Measurements from ENCODE around the gene SPATS2. TPM values are rescaled to one million over a fixed set of nuclear protein-coding genes. Genes with fewer than 3 reads are reported as not detected.

SPATS2 gene
- total and polyA plus RNA-seq, 2 donors (not counting 1 experiment from before 2014, with no cell fraction given) = 11.3 to 21.5 TPM

DNA sequence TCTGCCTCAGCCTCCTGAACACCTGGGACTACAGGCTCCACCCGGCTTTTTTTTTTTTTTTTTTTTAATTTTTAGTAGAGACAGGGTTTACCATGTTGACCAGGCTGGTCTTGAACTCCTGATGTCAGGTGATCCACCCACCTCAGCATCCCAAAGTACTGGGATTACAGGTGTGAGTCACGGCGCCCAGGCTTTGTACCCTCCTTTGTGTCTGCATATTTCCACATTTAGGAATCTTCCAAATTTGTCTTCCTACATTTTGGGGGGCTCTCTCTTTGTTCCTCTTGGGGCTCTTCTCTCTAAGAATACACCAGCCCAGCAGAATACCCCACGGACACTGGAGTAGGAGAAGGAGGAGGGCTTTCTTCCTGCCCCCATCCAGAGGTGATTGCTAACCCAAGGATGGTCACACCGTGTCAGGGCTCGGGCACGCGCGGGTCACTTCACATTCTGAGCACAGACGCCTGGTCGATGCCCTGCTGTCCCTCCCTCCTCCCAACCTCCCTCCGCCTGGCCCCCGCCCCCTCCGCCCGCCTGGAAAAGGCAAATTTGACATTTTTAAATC is 22.7 kb upstream of the SPATS2 start:
- peak overlapping the region; percentile 11 for H3K27ac Mint-ChIP-seq
- Histone ChIP-seq H4K20me1 (ENCODE audit: control insufficient read depth, insufficient read depth, low read length, poor library complexity, severe bottlenecking) (peaks cover 24% of the 10 kb centered on the region), H3K27me3 (replicated peaks in 1 of 4; ENCODE audit: control extremely low read depth in 1 of 4, control insufficient read depth in 3 of 4, insufficient read depth in 4 of 4, low read length in 3 of 4) (peaks cover 0 to 90% (median 56%) of the 10 kb centered on the region in 4 experiments), H3K27ac (ENCODE audit: low read length in 2 of 2) (no peak overlapping the region), H3K9me3 (ENCODE audit: control extremely low read depth in 1 of 3, control insufficient read depth in 2 of 3, insufficient read depth in 1 of 3, low read length in 2 of 3) (peaks cover 0 to 35% (median 0%) of the 10 kb centered on the region in 3 donors), H3K4me3 (ENCODE audit: control extremely low read depth in 1 of 5, extremely low read depth in 1 of 5, insufficient read depth in 1 of 5, low read depth in 2 of 5, low read length in 4 of 5) (peak overlapping the region in 1 of 5 experiments; percentile 11), H3K36me3 (replicated peaks in 1 of 2; ENCODE audit: control extremely low read depth in 1 of 2, control insufficient read depth in 1 of 2, extremely low read depth in 1 of 2, insufficient read depth in 2 of 2, low read length in 1 of 2) (no peaks in the 10 kb centered on the region), H2AFZ (ENCODE audit: insufficient read depth, low read depth, low read length, poor library complexity, severe bottlenecking) (no peak overlapping the region), H3K4me2 (replicated peaks; ENCODE audit: low read depth, low read length, poor library complexity, severe bottlenecking) (peak overlapping the region; percentile 89), H3K9ac (ENCODE audit: low read length) (peak overlapping the region; percentile 29), H3K79me2 (ENCODE audit: control insufficient read depth, insufficient read depth, low read length) (no peaks in the 10 kb centered on the region), H3K4me1 (ENCODE audit: control insufficient read depth in 2 of 2, insufficient read depth in 2 of 2, low read length in 2 of 2) (peaks cover 65 to 67% of the 10 kb centered on the region in 2 donors)
- CTCF ChIA-PET = interaction anchor here (0.9 to 4.0 kb wide), 4 partner anchors 14 to 56 kb away, joined by 3 to 74 read pairs (median 24); partner anchors contain the start of gene TROAP
- TF ChIP-seq, protein P1, sequence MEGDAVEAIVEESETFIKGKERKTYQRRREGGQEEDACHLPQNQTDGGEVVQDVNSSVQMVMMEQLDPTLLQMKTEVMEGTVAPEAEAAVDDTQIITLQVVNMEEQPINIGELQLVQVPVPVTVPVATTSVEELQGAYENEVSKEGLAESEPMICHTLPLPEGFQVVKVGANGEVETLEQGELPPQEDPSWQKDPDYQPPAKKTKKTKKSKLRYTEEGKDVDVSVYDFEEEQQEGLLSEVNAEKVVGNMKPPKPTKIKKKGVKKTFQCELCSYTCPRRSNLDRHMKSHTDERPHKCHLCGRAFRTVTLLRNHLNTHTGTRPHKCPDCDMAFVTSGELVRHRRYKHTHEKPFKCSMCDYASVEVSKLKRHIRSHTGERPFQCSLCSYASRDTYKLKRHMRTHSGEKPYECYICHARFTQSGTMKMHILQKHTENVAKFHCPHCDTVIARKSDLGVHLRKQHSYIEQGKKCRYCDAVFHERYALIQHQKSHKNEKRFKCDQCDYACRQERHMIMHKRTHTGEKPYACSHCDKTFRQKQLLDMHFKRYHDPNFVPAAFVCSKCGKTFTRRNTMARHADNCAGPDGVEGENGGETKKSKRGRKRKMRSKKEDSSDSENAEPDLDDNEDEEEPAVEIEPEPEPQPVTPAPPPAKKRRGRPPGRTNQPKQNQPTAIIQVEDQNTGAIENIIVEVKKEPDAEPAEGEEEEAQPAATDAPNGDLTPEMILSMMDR (IDR thresholded peaks at IDR 0.05) = no peak
- peaks cover 45% of the 10 kb centered on the region for H3K27me3 Mint-ChIP-seq
- H3K4me1 Mint-ChIP-seq = peaks cover 60% of the 10 kb centered on the region
- peak; percentile 24 for DNase-seq
- intact Hi-C loops (cut with micrococcal nuclease) = loop anchor here (10.0 kb wide), 2 partner anchors 250 to 500 kb away; partner anchors contain the start of genes BCDIN3D and DHH
- peak overlapping the region; percentile 54 for H3K4me3 Mint-ChIP-seq
- ATAC-seq (ENCODE audit: low read depth) = no peak
- 11% methylated on average over 9 of the region's 15 CpGs for WGBS (ENCODE audit: insufficient coverage)
- POLR2A ChIA-PET = interaction anchor here (0.7 kb wide), 1 partner anchor 345 kb away, joined by 9 read pairs; no protein-coding TSS in a partner anchor
- H3K9me3 Mint-ChIP-seq (ENCODE audit: insufficient read depth) = no peaks in the 10 kb centered on the region

DNA sequence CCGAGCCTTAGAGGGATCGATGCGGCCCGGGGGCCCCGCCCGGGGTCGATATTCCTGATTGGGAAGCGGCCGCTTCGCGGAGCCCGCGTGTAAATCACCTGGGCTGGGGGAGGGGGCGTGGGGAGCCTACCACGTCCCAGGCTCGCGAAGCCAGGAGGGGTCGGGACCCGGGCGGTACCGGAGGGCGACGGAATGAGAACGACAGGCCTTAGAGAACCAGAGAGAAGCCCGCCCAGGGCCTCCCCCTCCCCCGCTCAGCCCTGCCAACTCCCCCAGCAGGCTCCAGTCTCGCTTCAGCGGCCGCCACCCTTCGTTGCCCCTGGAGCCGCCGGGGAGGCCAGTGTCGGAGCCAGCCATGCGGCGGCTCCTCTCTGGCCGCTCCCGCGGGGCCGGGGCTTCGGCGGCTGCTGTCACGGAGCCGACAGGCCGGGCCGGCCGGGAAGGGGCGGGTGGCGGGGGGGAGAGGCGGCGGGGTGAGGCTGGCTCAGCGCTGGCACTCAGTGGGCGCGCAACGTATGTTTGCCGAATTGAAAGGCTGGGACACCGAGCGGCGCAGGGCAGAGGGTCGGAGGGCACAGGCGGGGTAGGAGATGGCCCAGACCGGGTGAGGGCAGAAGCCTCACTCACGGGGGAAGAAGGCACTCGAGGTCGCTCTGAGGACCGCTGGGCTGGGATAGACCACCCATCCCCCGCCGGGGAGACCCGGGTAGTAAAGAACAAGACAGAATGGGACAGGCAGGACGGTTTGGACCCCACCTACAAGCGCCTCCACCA is 22.0 kb upstream of the SPATS2 start:
- Mint-ChIP-seq H3K27me3 (peaks cover 41% of the 10 kb centered on the region), H3K27ac (no peak overlapping the region), H3K4me1 (peaks cover 60% of the 10 kb centered on the region), H3K9me3 (ENCODE audit: insufficient read depth) (no peaks in the 10 kb centered on the region), H3K4me3 (peak overlapping the region; percentile 90)
- intact Hi-C loops (cut with micrococcal nuclease) = loop anchor here (10.0 kb wide), 2 partner anchors 250 to 500 kb away; partner anchors contain the start of genes BCDIN3D and DHH
- Histone ChIP-seq H3K9ac (ENCODE audit: low read length) (peak overlapping the region; percentile 39), H3K4me3 (ENCODE audit: control extremely low read depth in 1 of 5, extremely low read depth in 1 of 5, insufficient read depth in 1 of 5, low read depth in 2 of 5, low read length in 4 of 5) (peak overlapping the region in 4 of 5 experiments; percentile 16 to 61 (median 38)), H3K36me3 (replicated peaks in 1 of 2; ENCODE audit: control extremely low read depth in 1 of 2, control insufficient read depth in 1 of 2, extremely low read depth in 1 of 2, insufficient read depth in 2 of 2, low read length in 1 of 2) (no peaks in the 10 kb centered on the region), H3K79me2 (ENCODE audit: control insufficient read depth, insufficient read depth, low read length) (no peaks in the 10 kb centered on the region), H3K27ac (ENCODE audit: low read length in 2 of 2) (no peak overlapping the region), H3K4me1 (ENCODE audit: control insufficient read depth in 2 of 2, insufficient read depth in 2 of 2, low read length in 2 of 2) (peaks cover 65 to 67% of the 10 kb centered on the region in 2 donors), H2AFZ (ENCODE audit: insufficient read depth, low read depth, low read length, poor library complexity, severe bottlenecking) (no peak overlapping the region), H3K9me3 (ENCODE audit: control extremely low read depth in 1 of 3, control insufficient read depth in 2 of 3, insufficient read depth in 1 of 3, low read length in 2 of 3) (peaks cover 0 to 35% (median 0%) of the 10 kb centered on the region in 3 donors), H4K20me1 (ENCODE audit: control insufficient read depth, insufficient read depth, low read length, poor library complexity, severe bottlenecking) (peaks cover 24% of the 10 kb centered on the region), H3K27me3 (replicated peaks in 1 of 4; ENCODE audit: control extremely low read depth in 1 of 4, control insufficient read depth in 3 of 4, insufficient read depth in 4 of 4, low read length in 3 of 4) (peaks cover 0 to 91% (median 59%) of the 10 kb centered on the region in 4 experiments), H3K4me2 (replicated peaks; ENCODE audit: low read depth, low read length, poor library complexity, severe bottlenecking) (peak overlapping the region; percentile 80)
- peak; percentile 44 for TF ChIP-seq EZH2 (IDR thresholded peaks at IDR 0.05; ENCODE audit: borderline replicate concordance, insufficient read depth, low read depth, low read length, poor library complexity, severe bottlenecking)
- TF ChIP-seq, protein P1 (IDR thresholded peaks at IDR 0.05) = no peak
- 2% methylated on average over 53 of the region's 70 CpGs for WGBS (ENCODE audit: insufficient coverage)
- CTCF ChIA-PET = interaction anchor here (5.3 to 22.4 kb wide), 4 partner anchors 10 to 169 kb away, joined by 77 to 729 read pairs (median 117); partner anchors contain the start of gene C1QL4
- DNase-seq = peak; percentile 64
- peak; percentile 40 for ATAC-seq (ENCODE audit: low read depth)
- POLR2A ChIA-PET = interaction anchor here (1.5 kb wide), 1 partner anchor 22 kb away, joined by 8 read pairs; the partner anchor contains the start of gene SPATS2
